ENCODE data around the gene ACKR1. TPM values are rescaled to one million over a fixed set of nuclear protein-coding genes. Genes with fewer than 3 reads are reported as not detected.

Gene ACKR1
- total RNA-seq, 4 donors from 2014 or later = 27.9 to 180 (median 94.4) TPM

DNA sequence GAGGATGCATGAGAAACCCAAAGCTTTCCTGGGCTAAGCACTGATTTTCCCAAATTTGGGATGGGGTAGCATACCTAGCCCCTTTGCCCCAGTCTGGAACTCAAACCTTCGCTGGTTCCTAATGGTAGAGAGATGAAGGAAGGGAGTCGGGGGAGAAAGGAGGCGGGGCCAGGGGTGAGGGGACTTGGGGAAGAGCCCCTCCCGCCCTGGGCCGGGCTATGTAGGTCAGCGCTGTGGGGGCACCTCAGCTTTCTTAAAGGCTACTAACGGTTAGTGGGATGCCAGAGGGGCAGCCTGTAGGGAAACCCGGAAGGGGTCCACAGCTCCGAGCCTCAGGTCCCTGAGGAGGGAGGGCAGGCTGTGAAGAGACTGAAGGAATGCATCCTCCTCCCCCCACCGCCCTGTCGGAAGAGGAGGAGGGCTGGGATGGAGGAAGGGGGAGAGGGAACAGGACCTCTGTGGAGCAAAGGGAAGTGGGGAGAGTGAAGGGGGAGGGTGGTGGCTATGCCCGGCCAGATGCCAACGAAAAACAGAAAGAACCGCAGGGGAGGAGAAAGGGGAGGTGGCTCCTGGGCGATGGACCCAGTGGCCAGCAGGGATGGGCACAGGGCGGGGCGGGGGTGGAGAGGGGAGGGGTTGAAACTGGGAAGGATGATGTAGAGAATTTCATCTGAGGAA is 31.9 kb upstream of the ACKR1 start:
- peak overlapping the region in 3 of 4 donors; percentile 19 to 74 (median 38) for H3K27ac ChIP-seq
- WGBS, 2 donors (ENCODE audit: low coverage in 1 of 2) = 0 to 1% methylated on average over 5 to 14 of the region's 17 CpGs
- peak overlapping the region in 1 of 2 donors; percentile 54 for H3K4me3 ChIP-seq
- no peaks in the 10 kb centered on the region for H3K9me3 ChIP-seq
- H3K27me3 ChIP-seq = peaks cover 58% of the 10 kb centered on the region
- no peaks in the 10 kb centered on the region for H3K36me3 ChIP-seq
- peak; percentile 70 for ATAC-seq
- H3K4me1 ChIP-seq = peaks cover 0 to 29% (median 0%) of the 10 kb centered on the region in 3 donors
- TF ChIP-seq POLR2AphosphoS5 (IDR thresholded peaks at IDR 0.05) (no peak), POLR2A (IDR thresholded peaks at IDR 0.05) (no peak), EP300 (IDR thresholded peaks at IDR 0.05) (no peak)

DNA sequence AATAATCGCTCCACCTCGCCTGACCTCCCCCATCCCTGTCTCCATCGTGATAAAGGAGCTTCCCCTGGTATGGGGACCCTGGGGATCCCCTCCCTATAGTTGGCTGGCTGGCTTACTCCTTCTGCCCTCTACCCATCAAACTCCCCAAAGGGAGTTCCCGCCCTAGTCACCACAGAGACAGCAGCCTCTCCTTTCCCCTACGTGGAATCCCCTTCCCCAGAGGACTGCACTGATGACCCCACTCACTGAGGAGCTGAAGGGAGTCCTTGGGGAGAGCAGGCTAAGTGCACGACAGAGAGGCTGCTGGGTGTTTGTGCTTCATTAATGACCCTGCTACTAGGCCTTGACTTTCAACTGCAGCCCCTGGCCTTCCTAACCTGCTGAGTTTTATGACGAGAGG is 31.4 kb upstream of the ACKR1 start:
- Histone ChIP-seq H3K4me3 (peak overlapping the region in 1 of 2 donors; percentile 54), H3K9me3 (no peaks in the 10 kb centered on the region), H3K27ac (peak overlapping the region in 1 of 4 donors; percentile 16), H3K4me1 (peaks cover 0 to 29% (median 0%) of the 10 kb centered on the region in 3 donors), H3K36me3 (no peaks in the 10 kb centered on the region), H3K27me3 (peaks cover 53% of the 10 kb centered on the region)
- 17 to 23% methylated on average over 4 of the region's 7 CpGs for WGBS, 2 donors (ENCODE audit: low coverage in 1 of 2)
- no peak for ATAC-seq
- TF ChIP-seq EP300 (IDR thresholded peaks at IDR 0.05) = no peak
- TF ChIP-seq, protein P1, sequence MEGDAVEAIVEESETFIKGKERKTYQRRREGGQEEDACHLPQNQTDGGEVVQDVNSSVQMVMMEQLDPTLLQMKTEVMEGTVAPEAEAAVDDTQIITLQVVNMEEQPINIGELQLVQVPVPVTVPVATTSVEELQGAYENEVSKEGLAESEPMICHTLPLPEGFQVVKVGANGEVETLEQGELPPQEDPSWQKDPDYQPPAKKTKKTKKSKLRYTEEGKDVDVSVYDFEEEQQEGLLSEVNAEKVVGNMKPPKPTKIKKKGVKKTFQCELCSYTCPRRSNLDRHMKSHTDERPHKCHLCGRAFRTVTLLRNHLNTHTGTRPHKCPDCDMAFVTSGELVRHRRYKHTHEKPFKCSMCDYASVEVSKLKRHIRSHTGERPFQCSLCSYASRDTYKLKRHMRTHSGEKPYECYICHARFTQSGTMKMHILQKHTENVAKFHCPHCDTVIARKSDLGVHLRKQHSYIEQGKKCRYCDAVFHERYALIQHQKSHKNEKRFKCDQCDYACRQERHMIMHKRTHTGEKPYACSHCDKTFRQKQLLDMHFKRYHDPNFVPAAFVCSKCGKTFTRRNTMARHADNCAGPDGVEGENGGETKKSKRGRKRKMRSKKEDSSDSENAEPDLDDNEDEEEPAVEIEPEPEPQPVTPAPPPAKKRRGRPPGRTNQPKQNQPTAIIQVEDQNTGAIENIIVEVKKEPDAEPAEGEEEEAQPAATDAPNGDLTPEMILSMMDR (IDR thresholded peaks at IDR 0.05) = no peak
- TF ChIP-seq POLR2A (IDR thresholded peaks at IDR 0.05) = no peak
- TF ChIP-seq POLR2AphosphoS5 (IDR thresholded peaks at IDR 0.05) = no peak

- Histone ChIP-seq H3K27me3 (peaks cover 35% of the 10 kb centered on the region), H3K9me3 (no peaks in the 10 kb centered on the region), H3K4me1 (peaks cover 0 to 29% (median 0%) of the 10 kb centered on the region in 3 donors), H3K4me3 (no peak overlapping the region), H3K36me3 (no peaks in the 10 kb centered on the region), H3K27ac (no peak overlapping the region)
- 71 to 88% methylated on average over 2 of the region's 2 CpGs for WGBS, 2 donors (ENCODE audit: low coverage in 1 of 2)
- no peak for TF ChIP-seq EP300 (IDR thresholded peaks at IDR 0.05)
- TF ChIP-seq POLR2A (IDR thresholded peaks at IDR 0.05) = no peak
- no peak for TF ChIP-seq POLR2AphosphoS5 (IDR thresholded peaks at IDR 0.05)
- TF ChIP-seq, protein P1 (IDR thresholded peaks at IDR 0.05) = no peak
- no peak for ATAC-seq
These were observed 29.1 kb upstream of the ACKR1 start for GRCh38 chr1:159175571-159175970.

- WGBS, 2 donors (ENCODE audit: low coverage in 1 of 2) = 26% methylated on average over 2 of the region's 3 CpGs
- ATAC-seq = no peak
- TF ChIP-seq POLR2AphosphoS5 (IDR thresholded peaks at IDR 0.05) = no peak
- no peak for TF ChIP-seq EP300 (IDR thresholded peaks at IDR 0.05)
- TF ChIP-seq, protein P1 (IDR thresholded peaks at IDR 0.05) = no peak
- TF ChIP-seq POLR2A (IDR thresholded peaks at IDR 0.05) = no peak
- no peak overlapping the region for H3K4me3 ChIP-seq
- peaks cover 0 to 11% (median 0%) of the 10 kb centered on the region in 3 donors for H3K4me1 ChIP-seq
- H3K9me3 ChIP-seq = no peaks in the 10 kb centered on the region
- no peaks in the 10 kb centered on the region for H3K36me3 ChIP-seq
- no peak overlapping the region for H3K27ac ChIP-seq
- H3K27me3 ChIP-seq = peaks cover 35% of the 10 kb centered on the region
These were observed 27.3 kb upstream of the ACKR1 start for GRCh38 chr1:159177272-159177907.

DNA sequence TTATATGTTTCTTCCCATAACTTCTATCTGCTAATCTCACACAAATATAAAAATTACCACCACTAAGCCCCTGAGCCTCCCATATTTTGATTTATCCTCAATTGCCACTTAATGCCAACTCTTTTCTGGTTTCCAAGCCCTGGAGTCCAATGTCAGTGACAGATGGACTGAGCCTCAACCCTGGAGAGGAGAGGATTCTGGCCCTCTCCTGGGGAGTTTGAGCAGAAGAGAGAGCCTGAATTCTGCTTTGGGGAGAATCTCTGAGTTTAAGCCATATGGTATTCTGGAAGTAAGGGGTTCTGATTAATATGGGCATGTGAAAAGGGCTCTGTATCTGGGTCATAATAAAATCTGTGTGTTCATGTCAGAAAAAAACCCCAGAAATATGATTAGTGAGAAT is 24.8 kb upstream of the ACKR1 start:
- Histone ChIP-seq H3K4me3 (no peak overlapping the region), H3K9me3 (no peaks in the 10 kb centered on the region), H3K27ac (no peak overlapping the region), H3K4me1 (no peaks in the 10 kb centered on the region), H3K36me3 (no peaks in the 10 kb centered on the region), H3K27me3 (peaks cover 23% of the 10 kb centered on the region)
- TF ChIP-seq POLR2AphosphoS5 (IDR thresholded peaks at IDR 0.05) (no peak), EP300 (IDR thresholded peaks at IDR 0.05) (no peak), POLR2A (IDR thresholded peaks at IDR 0.05) (no peak)
- TF ChIP-seq, protein P1 (IDR thresholded peaks at IDR 0.05) = no peak
- ATAC-seq = no peak
